Erythroblast (primary cell): ENCODE results near the gene TLK2.

Experiments used
- DNase-seq, 2 experiments: peaks; one replicate each; lab custom pipeline; 2025; lab: John Stamatoyannopoulos, UW
- GATA1 ChIP-seq: IDR thresholded peaks from 2 replicates; pipeline ENCODE4 v1.6.1; 2011; ENCODE audit warnings: low read depth, mild to moderate bottlenecking, control low read depth, low read length, moderate library complexity
- POLR2A ChIP-seq: IDR thresholded peaks from 2 replicates; pipeline ENCODE4 v1.6.1; 2011; ENCODE audit warnings: mild to moderate bottlenecking, low read length

Gene TLK2

GRCh38 chr17:62662855-62663254 is 184.2 kb downstream of the TLK2 start:
- DNase-seq: no peak
- TF ChIP-seq POLR2A (no peak), GATA1 (no peak)
